A549 (cell line): ENCODE data around the gene LRRC70.

Source experiments
- CBX2 ChIP-seq: fragments of 200-600 bp; sonication (generic); IDR thresholded peaks from 2 replicates; pipeline ENCODE4 v1.6.1; 2016; ENCODE audit warnings: low read depth, mild to moderate bottlenecking, borderline replicate concordance
- FOXS1 ChIP-seq: fragments of 250-450 bp; sonication (Bioruptor Pico); IDR thresholded peaks from 2 replicates; pipeline ENCODE4 v1.5.0; 2020; ENCODE audit warnings: mild to moderate bottlenecking, moderate library complexity
- MAX ChIP-seq: IDR thresholded peaks from 2 replicates; pipeline ENCODE4 v1.6.1; 2012
- POLR2A ChIP-seq: IDR thresholded peaks from 2 replicates; pipeline ENCODE4 v1.6.1; 2012; ENCODE audit warnings: mild to moderate bottlenecking, low read length
- RCOR1 ChIP-seq: fragments of 150-350 bp; IDR thresholded peaks from 2 replicates; pipeline ENCODE4 v1.6.1; 2014; ENCODE audit warnings: antibody characterized with exemption, low read length, low read depth
- REST ChIP-seq: fragments of 200-600 bp; sonication (generic); IDR thresholded peaks from 2 replicates; pipeline ENCODE4 v1.6.1; 2016; ENCODE audit warnings: antibody characterized with exemption, mild to moderate bottlenecking, moderate library complexity
- RFX5 ChIP-seq: fragments of 450-650 bp; IDR thresholded peaks from 2 replicates; pipeline ENCODE4 v1.7.1; 2014; ENCODE audit warnings: antibody characterized with exemption, mild to moderate bottlenecking, moderate library complexity
- USF2 ChIP-seq: fragments of 450-650 bp; IDR thresholded peaks from 2 replicates; pipeline ENCODE4 v1.6.1; 2014; ENCODE audit warnings: antibody characterized with exemption
- TF ChIP-seq, protein P1 (sequence below): fragments of >200 bp; sonication (Bioruptor Twin); formaldehyde crosslinking; IDR thresholded peaks from 3 replicates; pipeline ENCODE4 v1.5.1; 2016

- TF ChIP-seq USF2 (no peak), RFX5 (no peak), REST (no peak), FOXS1 (CRISPR knock-in tag) (no peak), POLR2A (no peak), RCOR1 (no peak), MAX (no peak), CBX2 (no peak)
- TF ChIP-seq, protein P1, sequence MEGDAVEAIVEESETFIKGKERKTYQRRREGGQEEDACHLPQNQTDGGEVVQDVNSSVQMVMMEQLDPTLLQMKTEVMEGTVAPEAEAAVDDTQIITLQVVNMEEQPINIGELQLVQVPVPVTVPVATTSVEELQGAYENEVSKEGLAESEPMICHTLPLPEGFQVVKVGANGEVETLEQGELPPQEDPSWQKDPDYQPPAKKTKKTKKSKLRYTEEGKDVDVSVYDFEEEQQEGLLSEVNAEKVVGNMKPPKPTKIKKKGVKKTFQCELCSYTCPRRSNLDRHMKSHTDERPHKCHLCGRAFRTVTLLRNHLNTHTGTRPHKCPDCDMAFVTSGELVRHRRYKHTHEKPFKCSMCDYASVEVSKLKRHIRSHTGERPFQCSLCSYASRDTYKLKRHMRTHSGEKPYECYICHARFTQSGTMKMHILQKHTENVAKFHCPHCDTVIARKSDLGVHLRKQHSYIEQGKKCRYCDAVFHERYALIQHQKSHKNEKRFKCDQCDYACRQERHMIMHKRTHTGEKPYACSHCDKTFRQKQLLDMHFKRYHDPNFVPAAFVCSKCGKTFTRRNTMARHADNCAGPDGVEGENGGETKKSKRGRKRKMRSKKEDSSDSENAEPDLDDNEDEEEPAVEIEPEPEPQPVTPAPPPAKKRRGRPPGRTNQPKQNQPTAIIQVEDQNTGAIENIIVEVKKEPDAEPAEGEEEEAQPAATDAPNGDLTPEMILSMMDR: no peak
Observed at GRCh38 chr5:62568800-62569432, 9.7 kb upstream of the LRRC70 start.
